Motor neuron (in vitro differentiated cells): ENCODE measurements around the gene KRTAP12-3. TPM values are rescaled to one million over a fixed set of nuclear protein-coding genes. Genes with fewer than 3 reads are reported as not detected.
"Not testable (repeated sequence)": the region's sequence is repeated elsewhere in the genome, so short reads cannot be mapped to it uniquely, and the experiment has no call there.

Experiments
- ATAC-seq, 8 experiments: fragments of 200-7000 bp; cut with Tn5 transposase; replicated peaks in 6 of 8; 2 replicates each; pipeline ENCODE4 v1.8.0; 2021; ENCODE audit warnings: mild to moderate bottlenecking in 8 of 8, moderate library complexity in 8 of 8
- H3K27ac ChIP-seq, 2 donors: fragments of 250-450 bp; sonication (Bioruptor Pico); 2 replicates each; pipeline ENCODE4 v1.9.0; 2021; ENCODE audit warnings: antibody characterized with exemption in 2 of 2, mild to moderate bottlenecking in 2 of 2, moderate library complexity in 1 of 2
- H3K4me1 ChIP-seq, 2 donors: fragments of 250-450 bp; sonication (Bioruptor Pico); replicated peaks in 1 of 2; 2 replicates each; pipeline ENCODE4 v1.6.1; 2021; ENCODE audit warnings: antibody characterized with exemption in 2 of 2, mild to moderate bottlenecking in 2 of 2, moderate library complexity in 1 of 2
- H3K4me3 ChIP-seq, 5 donors: fragments of 250-450 bp; sonication (Bioruptor Pico); 2 replicates each; pipeline ENCODE4 v1.9.0; 2021; ENCODE audit warnings: antibody characterized with exemption in 5 of 5, mild to moderate bottlenecking in 5 of 5, moderate library complexity in 4 of 5
- WGBS, 10 experiments: fragments of 450-650 bp; shearing (Covaris generic); methylation state at CpG; one replicate each; pipeline ENCODE4 v1.0.0; 2022; 5-methylcytosine and 5-hydroxymethylcytosine counted together
- in situ Hi-C, 9 experiments: fragments of 400-800 bp; cut with MboI; loops; one replicate each; pipeline ENCODE4 v1.15.0; 2021; ENCODE audit warnings: low sequenced_read_pairs in 9 of 9, low pct_unique_long_range_greater_than_20kb in 2 of 9; ENCODE audit not compliant: unreplicated experiment in 9 of 9
- total RNA-seq, 8 experiments: library from RNA; unstranded; fragments of 300-600 nt; gene quantifications; 2 replicates each; pipeline versions ENCODE4 v1.2.3 to v1.2.4, GENCODE V29; 2022

The KRTAP12-3 gene, protein sequence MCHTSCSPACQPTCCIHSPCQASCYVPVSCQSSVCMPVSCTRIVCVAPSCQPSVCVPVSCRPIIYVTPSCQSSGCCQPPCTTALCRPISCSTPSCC
- total RNA-seq, result not detected

DNA sequence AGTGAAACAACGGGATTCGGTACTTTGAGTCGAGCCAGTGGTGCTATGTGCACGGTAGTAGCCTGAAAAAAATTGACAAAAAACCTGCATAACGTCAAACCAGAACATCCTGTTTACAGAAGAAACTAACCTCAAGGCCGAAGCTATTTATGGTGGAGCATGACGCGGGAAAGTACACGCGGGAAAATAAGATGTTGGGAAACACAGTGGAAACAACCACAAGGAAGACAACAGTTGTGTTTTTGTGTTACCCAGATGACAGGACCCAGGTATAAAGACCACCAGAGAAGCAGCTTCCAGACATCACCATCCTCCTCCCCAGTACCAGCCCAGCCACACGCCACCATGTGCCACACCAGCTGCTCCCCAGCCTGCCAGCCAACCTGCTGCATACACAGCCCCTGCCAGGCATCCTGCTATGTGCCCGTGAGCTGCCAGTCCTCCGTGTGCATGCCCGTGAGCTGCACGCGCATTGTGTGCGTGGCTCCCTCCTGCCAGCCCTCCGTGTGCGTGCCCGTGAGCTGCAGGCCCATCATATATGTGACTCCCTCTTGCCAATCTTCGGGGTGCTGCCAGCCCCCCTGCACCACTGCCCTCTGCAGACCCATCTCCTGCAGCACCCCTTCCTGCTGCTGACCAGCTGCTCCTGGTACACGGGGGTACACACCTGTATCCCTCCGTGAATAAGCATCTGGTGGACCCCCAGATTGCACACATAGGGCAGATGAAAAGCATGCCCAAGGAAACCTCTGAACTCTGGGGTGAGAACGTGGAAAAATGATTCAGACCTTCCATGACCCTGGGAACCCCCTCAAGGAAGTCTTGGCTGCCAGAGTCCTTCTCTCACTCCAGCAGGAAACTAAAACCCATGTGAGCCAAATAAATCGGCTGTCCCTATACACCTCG lies at the start of gene KRTAP12-3:
Gene KRTAP12-3, plus strand, starts transcription at position 298 of the 906 bp plus-strand sequence. Its CDS starts 48 bp downstream, at position 346.
- no peaks in the 10 kb centered on the region for H3K4me1 ChIP-seq
- in situ Hi-C loops, result no loop called here
- no peak for ATAC-seq
- 20 to 98% (median 82%) methylated on average over 4 to 15 of the region's 26 CpGs for WGBS, 10 experiments
- H3K4me3 ChIP-seq, result no peak within 1 kb of the TSS
- no peak within 1 kb of the TSS for H3K27ac ChIP-seq

DNA sequence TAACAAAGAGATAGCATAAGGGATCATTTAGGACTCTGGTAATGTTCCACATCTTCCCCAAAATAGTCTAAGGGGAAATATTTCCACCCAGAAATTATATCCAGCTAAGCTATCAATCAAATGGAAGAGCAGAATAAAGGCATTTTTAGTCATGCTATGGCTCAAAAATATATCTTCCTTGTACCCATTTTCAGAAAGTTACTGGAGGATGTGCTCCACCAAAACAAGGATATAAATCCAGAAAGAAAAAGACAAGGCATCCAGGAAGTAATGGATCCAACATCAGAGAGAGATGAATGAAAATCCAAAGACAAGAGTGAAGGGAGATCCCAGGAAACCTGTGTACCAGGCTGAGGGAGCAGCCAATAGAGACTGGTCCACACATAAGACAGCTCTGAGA lies 48.5 kb upstream of the KRTAP12-3 start:
- no peaks in the 10 kb centered on the region for H3K4me1 ChIP-seq
- in situ Hi-C loops, result no loop called here
- H3K4me3 ChIP-seq, result no peak overlapping the region
- no peak for ATAC-seq
- H3K27ac ChIP-seq, result no peak overlapping the region

DNA sequence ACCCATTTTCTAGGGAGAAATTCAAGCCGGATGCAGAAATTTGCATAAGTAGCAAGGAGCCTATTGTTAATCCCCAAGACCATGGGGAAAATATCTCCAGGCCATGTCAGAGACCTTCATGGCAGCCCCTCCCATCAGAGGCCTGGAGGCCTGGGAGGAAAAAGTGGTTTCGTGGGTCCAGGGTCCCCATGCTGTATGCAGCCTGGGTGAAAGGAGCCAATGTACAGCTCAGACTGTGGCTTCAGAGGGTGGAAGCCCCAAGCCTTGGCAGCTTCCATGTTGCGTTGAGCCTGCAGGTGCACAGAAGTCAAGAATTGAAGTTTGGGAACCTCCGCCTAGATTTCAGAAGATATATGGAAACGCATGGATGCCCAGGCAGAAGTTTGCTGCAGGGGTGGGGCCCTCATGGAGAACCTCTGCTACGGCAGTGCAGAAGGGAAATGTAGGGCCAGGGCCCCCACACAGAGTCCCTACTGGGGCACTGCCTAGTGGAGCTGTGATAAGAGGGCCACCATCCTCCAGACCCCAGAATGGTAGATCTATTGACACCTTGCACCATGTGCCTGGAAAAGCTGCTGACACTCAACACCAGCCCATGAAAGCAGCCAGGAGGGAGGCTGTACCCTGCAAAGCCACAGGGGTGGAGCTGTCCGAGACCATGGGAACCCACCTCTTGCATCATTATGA lies 47.4 kb upstream of the KRTAP12-3 start:
- H3K4me1 ChIP-seq, H3K4me3 ChIP-seq, in situ Hi-C loops, H3K27ac ChIP-seq, ATAC-seq: not testable (repeated sequence)
- WGBS, 10 experiments, result 0 to 97% (median 61%) methylated on average over 1 to 4 of the region's 7 CpGs; no CpG with 5 or more reads in 3 of the 10 experiments

DNA sequence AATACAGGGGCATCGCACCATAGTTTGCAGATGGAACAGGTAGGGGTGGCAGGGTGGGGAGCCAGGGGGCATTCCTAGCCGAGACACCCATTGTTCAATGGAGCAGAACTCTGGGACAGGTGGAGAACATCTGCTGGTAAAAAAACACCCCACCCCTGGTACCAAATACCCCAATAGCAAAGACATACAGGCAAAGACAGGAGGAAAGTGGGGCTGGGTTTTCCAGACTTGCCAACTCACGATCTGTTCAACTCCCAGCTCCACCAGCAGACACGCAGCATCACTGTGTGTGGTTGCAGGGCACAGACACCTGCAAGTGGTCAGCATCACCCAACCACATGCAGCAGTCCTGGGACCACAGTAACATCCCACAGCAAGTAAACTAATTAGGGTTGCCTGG lies 46.2 kb upstream of the KRTAP12-3 start:
- 20 to 100% (median 79%) methylated on average over 1 to 3 of the region's 4 CpGs; no CpG with 5 or more reads in 4 of the 10 experiments for WGBS, 10 experiments
- Histone ChIP-seq H3K27ac (no peak overlapping the region), H3K4me1 (no peaks in the 10 kb centered on the region), H3K4me3 (no peak overlapping the region)
- ATAC-seq, result no peak
- in situ Hi-C loops, result no loop called here

DNA sequence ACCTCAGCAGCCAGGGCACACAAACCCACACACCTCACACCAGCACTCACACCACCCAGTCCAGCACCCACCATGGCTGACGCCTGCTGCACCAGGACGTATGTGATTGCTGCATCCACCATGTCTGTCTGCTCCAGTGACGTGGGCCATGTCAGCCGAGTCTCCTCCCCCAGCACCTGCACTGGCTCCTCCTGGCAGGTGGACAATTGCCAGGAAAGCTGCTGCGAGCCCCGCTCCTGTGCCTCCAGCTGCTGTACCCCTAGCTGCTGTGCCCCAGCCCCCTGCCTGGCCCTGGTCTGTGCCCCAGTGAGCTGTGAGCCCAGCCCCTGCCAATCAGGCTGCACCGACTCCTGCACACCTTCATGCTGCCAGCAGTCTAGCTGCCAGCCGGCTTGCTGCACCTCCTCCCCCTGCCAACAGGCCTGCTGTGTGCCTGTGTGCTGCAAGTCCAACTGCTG lies 45.7 kb upstream of the KRTAP12-3 start, which contains the start of gene KRTAP10-8:
Gene KRTAP10-8, plus strand, starts transcription at position 51 of the 458 bp plus-strand sequence. Its CDS starts 22 bp downstream, at position 73.
- no peak for ATAC-seq
- Histone ChIP-seq H3K4me3 (no peak within 1 kb of the TSS), H3K27ac (no peak within 1 kb of the TSS), H3K4me1 (no peaks in the 10 kb centered on the region)
- in situ Hi-C loops, result no loop called here
- 20 to 93% (median 76%) methylated on average over 1 to 6 of the region's 8 CpGs; no CpG with 5 or more reads in 6 of the 10 experiments for WGBS, 10 experiments

DNA sequence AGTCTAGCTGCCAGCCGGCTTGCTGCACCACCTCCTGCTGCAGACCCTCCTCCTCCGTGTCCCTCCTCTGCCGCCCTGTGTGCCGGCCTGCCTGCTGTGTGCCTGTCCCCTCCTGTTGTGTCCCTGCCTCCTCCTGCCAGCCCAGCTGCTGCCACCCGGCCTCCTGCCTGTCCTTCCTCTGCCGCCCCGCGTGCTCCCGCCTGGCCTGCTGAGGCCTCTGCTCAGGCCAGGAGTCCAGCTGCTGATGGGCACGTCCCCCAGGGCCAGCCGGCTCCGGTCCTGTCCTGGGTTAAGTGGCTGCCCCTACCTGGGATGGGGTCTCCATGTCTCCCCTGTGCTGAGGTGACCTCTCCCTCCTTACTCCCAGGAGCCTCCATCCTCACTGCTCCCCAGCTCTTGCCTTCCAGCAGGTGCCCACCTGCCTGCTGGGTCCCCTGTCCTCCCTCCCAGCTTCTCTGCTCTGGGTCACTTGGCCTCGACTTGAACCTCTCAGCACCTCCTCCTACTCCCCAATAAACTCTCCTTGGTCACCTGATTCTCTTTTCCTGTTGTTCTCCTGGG lies 45.0 kb upstream of the KRTAP12-3 start:
- in situ Hi-C loops, result no loop called here
- Histone ChIP-seq H3K4me1 (no peaks in the 10 kb centered on the region), H3K4me3 (no peak overlapping the region), H3K27ac (no peak overlapping the region)
- 30 to 90% (median 89%) methylated on average over 2 to 5 of the region's 13 CpGs; no CpG with 5 or more reads in 7 of the 10 experiments for WGBS, 10 experiments
- no peak for ATAC-seq

DNA sequence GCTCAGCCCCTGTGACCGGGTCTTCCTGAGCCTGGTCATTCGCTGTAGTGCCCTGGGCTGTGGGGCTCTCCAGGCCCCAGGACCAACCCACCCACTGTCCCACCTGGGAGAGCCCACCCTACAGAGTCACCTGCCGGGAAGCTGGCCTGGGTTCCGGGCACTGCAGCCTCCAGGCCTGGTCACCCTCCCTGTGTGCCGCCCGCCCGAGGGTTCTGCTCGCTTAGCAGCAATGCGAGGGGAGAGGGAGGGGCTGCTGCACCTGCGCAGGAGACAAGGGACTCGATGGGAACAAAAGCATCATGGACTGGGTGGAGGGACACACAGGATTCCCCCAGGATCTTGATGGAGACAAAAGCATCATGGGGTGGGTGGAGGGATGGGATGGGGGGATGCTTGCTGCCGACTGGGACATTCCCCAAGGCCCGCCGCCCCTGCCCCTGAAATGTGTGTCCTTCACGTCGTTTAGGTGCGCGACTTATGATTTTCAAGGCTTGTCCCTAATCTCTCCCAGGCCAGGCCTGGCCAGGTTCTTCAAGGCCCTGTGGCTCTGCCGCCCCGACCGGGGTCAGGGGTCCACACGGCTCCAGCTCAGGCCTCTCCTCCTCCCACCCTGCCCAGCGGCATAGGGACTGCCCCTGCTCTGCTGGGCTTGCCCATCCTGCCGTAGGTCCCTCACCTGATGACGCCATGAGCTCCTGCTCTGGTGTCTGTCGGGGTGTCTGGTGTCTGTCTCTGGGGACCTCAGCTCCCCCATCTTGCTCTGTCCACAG lies 44.2 kb upstream of the KRTAP12-3 start:
- Histone ChIP-seq H3K4me1 (no peaks in the 10 kb centered on the region), H3K4me3 (no peak overlapping the region), H3K27ac (no peak overlapping the region)
- in situ Hi-C loops, result no loop called here
- no peak for ATAC-seq
- 83 to 97% methylated on average over 2 to 11 of the region's 26 CpGs; no CpG with 5 or more reads in 8 of the 10 experiments for WGBS, 10 experiments

DNA sequence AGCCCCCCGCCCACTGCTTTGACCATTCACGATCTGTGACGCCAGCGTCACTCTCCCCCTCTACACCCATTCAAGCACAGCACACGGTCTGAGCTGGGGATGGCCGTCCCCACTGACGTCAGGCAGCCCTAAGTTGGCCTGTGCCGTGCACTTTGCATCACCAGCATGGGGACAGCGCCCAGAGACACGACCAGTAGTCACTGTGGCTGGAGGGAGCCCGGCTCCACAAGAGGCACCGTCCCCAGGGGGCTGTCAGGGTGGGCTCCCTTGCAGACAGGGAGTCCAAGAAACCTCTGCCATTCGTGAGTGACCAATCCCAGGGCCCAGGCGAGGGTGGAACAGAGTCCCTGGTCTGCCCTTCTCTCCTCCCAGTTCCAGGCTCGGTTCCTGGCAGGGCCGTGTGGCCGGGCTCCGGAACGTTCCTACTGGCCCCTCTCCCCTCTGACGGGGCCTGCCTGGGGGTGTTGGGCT lies 43.5 kb upstream of the KRTAP12-3 start:
- Histone ChIP-seq H3K4me1 (no peaks in the 10 kb centered on the region), H3K27ac (no peak overlapping the region), H3K4me3 (no peak overlapping the region)
- ATAC-seq, result no peak
- 17 to 93% (median 40%) methylated on average over 1 to 3 of the region's 20 CpGs; no CpG with 5 or more reads in 7 of the 10 experiments for WGBS, 10 experiments
- in situ Hi-C loops, result no loop called here

DNA sequence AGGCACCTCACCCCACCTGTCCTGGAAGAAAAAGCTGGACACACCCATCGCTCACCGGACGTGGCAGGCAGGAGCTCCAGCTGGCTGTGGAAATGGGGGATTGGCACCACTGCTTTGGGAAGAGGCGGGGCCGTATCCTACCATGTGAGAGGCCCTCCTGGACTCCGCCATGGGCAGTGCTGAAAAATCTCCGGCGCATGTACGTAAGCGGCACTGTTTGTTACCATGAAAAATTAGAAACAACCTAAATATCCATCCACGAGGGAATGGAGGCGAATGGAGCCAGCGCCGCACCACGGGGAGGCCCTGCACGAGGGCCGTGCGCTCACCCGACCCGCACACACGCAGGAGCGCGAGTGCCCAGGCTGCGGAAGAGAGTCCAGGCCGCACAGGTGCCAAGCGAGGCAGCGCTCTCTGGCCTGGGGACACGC lies 42.8 kb upstream of the KRTAP12-3 start:
- H3K4me3 ChIP-seq, result no peak overlapping the region
- in situ Hi-C loops, result no loop called here
- WGBS, 10 experiments, result 50 to 100% (median 94%) methylated on average over 1 to 15 of the region's 28 CpGs; no CpG with 5 or more reads in 3 of the 10 experiments
- no peaks in the 10 kb centered on the region for H3K4me1 ChIP-seq
- H3K27ac ChIP-seq, result no peak overlapping the region
- ATAC-seq, result no peak

DNA sequence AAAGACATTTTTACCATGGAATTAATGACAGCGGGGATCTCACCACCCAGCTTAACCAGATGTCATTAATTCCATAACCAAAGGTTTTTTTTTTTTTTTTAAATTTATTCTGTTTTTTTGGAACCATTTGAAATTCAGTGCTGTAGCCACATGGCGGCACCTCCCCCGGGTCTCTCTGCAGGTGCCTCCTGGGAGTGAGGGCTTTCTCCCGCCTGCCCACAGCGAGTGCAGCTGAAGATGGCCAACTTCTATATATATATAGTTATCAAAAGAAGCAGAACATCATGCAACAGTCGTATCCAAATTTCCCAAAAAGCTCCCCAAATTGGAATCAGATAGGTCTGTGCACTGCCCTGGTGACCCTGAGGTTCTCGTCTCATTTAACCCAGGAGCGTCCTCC lies 42.3 kb upstream of the KRTAP12-3 start:
- no peaks in the 10 kb centered on the region for H3K4me1 ChIP-seq
- no peak overlapping the region for H3K4me3 ChIP-seq
- in situ Hi-C loops, result no loop called here
- WGBS, 10 experiments, result 14 to 100% (median 64%) methylated on average over 2 to 8 of the region's 8 CpGs; no CpG with 5 or more reads in 1 of the 10 experiments
- H3K27ac ChIP-seq, result no peak overlapping the region
- ATAC-seq, result no peak

DNA sequence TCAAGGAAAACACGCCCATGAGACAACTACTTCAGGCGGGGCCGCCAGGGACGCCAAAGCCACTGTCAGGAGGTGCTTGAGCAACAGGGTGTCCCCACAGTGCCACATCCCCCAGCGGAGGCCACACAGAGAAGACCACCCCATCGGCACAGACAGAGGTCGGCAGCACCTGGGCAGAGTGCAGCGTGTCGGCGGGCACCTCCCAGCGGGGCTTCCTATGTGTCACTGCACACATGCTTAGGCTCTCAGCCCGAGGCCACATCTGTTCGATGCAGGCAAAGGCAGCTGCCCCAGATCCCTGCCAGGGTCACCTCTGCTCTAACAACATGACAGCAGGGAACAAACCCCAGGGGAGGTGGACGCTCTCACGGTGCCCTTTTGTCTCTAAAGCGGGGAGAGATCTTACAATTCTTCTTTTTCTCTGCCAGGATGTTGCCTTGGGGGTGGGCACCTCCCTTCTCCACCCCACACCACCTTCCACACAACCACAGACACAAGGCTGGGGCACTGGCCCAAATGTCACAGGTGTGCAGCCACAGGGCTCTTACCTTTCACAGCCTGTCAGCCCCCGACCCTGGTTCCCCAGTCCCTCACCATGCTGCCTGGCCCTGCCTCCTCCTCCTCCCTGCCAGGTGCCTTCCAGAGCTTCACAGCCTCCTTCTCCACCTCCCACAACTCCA lies 41.7 kb upstream of the KRTAP12-3 start:
- ATAC-seq, result no peak
- in situ Hi-C loops, result no loop called here
- Histone ChIP-seq H3K4me1 (no peaks in the 10 kb centered on the region), H3K27ac (no peak overlapping the region), H3K4me3 (no peak overlapping the region)
- WGBS, 10 experiments, result 17 to 100% (median 56%) methylated on average over 1 to 9 of the region's 17 CpGs; no CpG with 5 or more reads in 4 of the 10 experiments

DNA sequence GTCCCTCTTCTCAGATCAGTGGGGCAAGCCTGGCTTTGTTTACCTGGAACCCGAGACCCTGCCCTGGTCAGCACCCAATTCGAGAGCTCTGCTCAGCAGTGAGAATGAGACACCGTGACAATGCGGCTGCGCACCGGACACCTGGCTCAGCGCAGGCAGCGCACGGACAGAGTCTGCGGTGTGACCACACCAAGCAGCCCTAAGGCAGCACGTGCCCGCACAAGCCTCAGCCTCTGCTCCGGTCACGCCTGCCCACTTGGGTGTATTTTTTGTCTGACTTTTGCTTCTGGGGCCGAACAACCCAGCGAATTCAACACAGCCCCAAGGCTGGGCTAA lies 41.2 kb upstream of the KRTAP12-3 start:
- ATAC-seq, result no peak
- WGBS, 10 experiments, result 48 to 90% (median 74%) methylated on average over 2 to 10 of the region's 16 CpGs; no CpG with 5 or more reads in 2 of the 10 experiments

More for the DNA sequence above, 41.2 kb upstream of the KRTAP12-3 start:
- in situ Hi-C loops, result no loop called here
- Histone ChIP-seq H3K4me3 (no peak overlapping the region), H3K4me1 (no peaks in the 10 kb centered on the region), H3K27ac (no peak overlapping the region)
